H9 (cell line): ENCODE data around the gene SPDYE18. TPM values are rescaled to one million over a fixed set of nuclear protein-coding genes. Genes with fewer than 3 reads are reported as not detected.
"Not testable (repeated sequence)": the region's sequence is repeated elsewhere in the genome, so short reads cannot be mapped to it uniquely, and the experiment has no call there.

Experiments
- DNase-seq: peaks from one replicate; pipeline ENCODE4 v3.0.0-alpha.2; 2017
- H2AFZ ChIP-seq: one replicate; pipeline ENCODE4 v1.6.1; 2013; ENCODE audit warnings: mild to moderate bottlenecking, low read length, control low read depth, moderate library complexity
- H2AK5ac ChIP-seq: 2 replicates; pipeline ENCODE4 v1.6.1; 2013; ENCODE audit warnings: low read length, control low read depth, mixed read lengths; ENCODE audit not compliant: insufficient read length
- H2BK120ac ChIP-seq: one replicate; pipeline ENCODE4 v1.6.1; 2013; ENCODE audit warnings: low read depth, mild to moderate bottlenecking, low read length, control low read depth, inconsistent platforms; ENCODE audit not compliant: poor library complexity, severe bottlenecking
- H2BK12ac ChIP-seq: 2 replicates; pipeline ENCODE4 v1.6.1; 2013; ENCODE audit warnings: low read length, control low read depth, mixed read lengths, low read depth; ENCODE audit not compliant: insufficient read length
- H2BK15ac ChIP-seq: 2 replicates; pipeline ENCODE4 v1.6.1; 2013; ENCODE audit warnings: low read depth, low read length, control low read depth
- H2BK20ac ChIP-seq: one replicate; pipeline ENCODE4 v1.6.1; 2013; ENCODE audit warnings: low read depth, mild to moderate bottlenecking, low read length, control low read depth, inconsistent platforms; ENCODE audit not compliant: poor library complexity, severe bottlenecking
- H2BK5ac ChIP-seq: 2 replicates; pipeline ENCODE4 v1.6.1; 2013; ENCODE audit warnings: low read length, control low read depth, mixed read lengths; ENCODE audit not compliant: insufficient read length
- H3K14ac ChIP-seq: 2 replicates; pipeline ENCODE4 v1.6.1; 2013; ENCODE audit warnings: low read length, control low read depth; ENCODE audit not compliant: insufficient read depth
- H3K18ac ChIP-seq: 2 replicates; pipeline ENCODE4 v1.6.1; 2013; ENCODE audit warnings: low read depth, mild to moderate bottlenecking, mixed read lengths, low read length, control low read depth; ENCODE audit not compliant: insufficient read length
- H3K23ac ChIP-seq: 2 replicates; pipeline ENCODE4 v1.6.1; 2013; ENCODE audit warnings: low read length, control low read depth, mixed read lengths, low read depth; ENCODE audit not compliant: insufficient read length
- H3K23me2 ChIP-seq: 2 replicates; pipeline ENCODE4 v1.6.1; 2013; ENCODE audit warnings: low read depth, mild to moderate bottlenecking, mixed read lengths, low read length, control low read depth; ENCODE audit not compliant: insufficient read length, poor library complexity, severe bottlenecking
- H3K27ac ChIP-seq: 2 replicates; pipeline ENCODE4 v1.5.1; 2013; ENCODE audit warnings: low read length, control low read depth, mixed read lengths, low read depth; ENCODE audit not compliant: insufficient read length
- H3K27me3 ChIP-seq: 2 replicates; pipeline ENCODE4 v1.6.1; 2013; ENCODE audit warnings: low read length, control low read depth, inconsistent platforms; ENCODE audit not compliant: insufficient read depth
- H3K4ac ChIP-seq: 2 replicates; pipeline ENCODE4 v1.6.1; 2013; ENCODE audit warnings: low read depth, mild to moderate bottlenecking, control low read depth, inconsistent platforms, low read length, moderate library complexity
- H3K4me1 ChIP-seq: 2 replicates; pipeline ENCODE4 v1.6.1; 2013; ENCODE audit warnings: low read length, control low read depth, inconsistent platforms; ENCODE audit not compliant: insufficient read depth
- H3K4me2 ChIP-seq: 2 replicates; pipeline ENCODE4 v1.6.1; 2013; ENCODE audit warnings: low read length, control low read depth, mixed read lengths; ENCODE audit not compliant: insufficient read length, insufficient read depth
- H3K56ac ChIP-seq: 2 replicates; pipeline ENCODE4 v1.6.1; 2013; ENCODE audit warnings: low read depth, mild to moderate bottlenecking, mixed read lengths, low read length, control low read depth; ENCODE audit not compliant: insufficient read length
- H3K79me1 ChIP-seq: 2 replicates; pipeline ENCODE4 v1.6.1; 2013; ENCODE audit warnings: low read depth, mild to moderate bottlenecking, moderate library complexity, low read length, control low read depth, inconsistent platforms; ENCODE audit not compliant: insufficient read depth, poor library complexity, severe bottlenecking
- H3K79me2 ChIP-seq: 2 replicates; pipeline ENCODE4 v1.6.1; 2013; ENCODE audit warnings: low read length, control low read depth, inconsistent platforms; ENCODE audit not compliant: insufficient read depth
- H3K9ac ChIP-seq: 2 replicates; pipeline ENCODE4 v1.6.1; 2013; ENCODE audit warnings: low read length, control low read depth, mixed read lengths; ENCODE audit not compliant: insufficient read length; ENCODE audit errors: extremely low read depth
- H3K9me3 ChIP-seq: one replicate; pipeline ENCODE4 v1.6.1; 2013; ENCODE audit warnings: low read depth, low read length, inconsistent platforms; ENCODE audit not compliant: control insufficient read depth
- H3T11ph ChIP-seq: one replicate; pipeline ENCODE4 v1.6.1; 2013; ENCODE audit warnings: mild to moderate bottlenecking, low read length, control low read depth, inconsistent platforms
- H4K20me1 ChIP-seq: one replicate; pipeline ENCODE4 v1.6.1; 2013; ENCODE audit not compliant: control insufficient read depth, insufficient read length, insufficient read depth
- H4K5ac ChIP-seq: 2 replicates; pipeline ENCODE4 v1.6.1; 2013; ENCODE audit warnings: low read depth, mild to moderate bottlenecking, mixed read lengths, low read length, control low read depth; ENCODE audit not compliant: insufficient read length
- H4K8ac ChIP-seq: replicated peaks from 2 replicates; pipeline ENCODE4 v1.6.1; 2013; ENCODE audit warnings: low read length, control low read depth, mixed read lengths, low read depth; ENCODE audit not compliant: insufficient read length
- H4K91ac ChIP-seq: 2 replicates; pipeline ENCODE4 v1.6.1; 2013; ENCODE audit warnings: low read depth, mild to moderate bottlenecking, moderate library complexity, mixed read lengths, low read length, control low read depth; ENCODE audit not compliant: insufficient read length
- H3K27ac Mint-ChIP-seq, 3 experiments: 2 replicates in 2 of 3; 3 replicates in 1 of 3; pipeline ENCODE4 v1.8.0; 2020 to 2021; ENCODE audit warnings: mixed read lengths in 3 of 3, mild to moderate bottlenecking in 1 of 3, moderate library complexity in 1 of 3
- H3K27me3 Mint-ChIP-seq: 2 replicates; pipeline ENCODE4 v1.8.0; 2021; ENCODE audit warnings: low read depth, mild to moderate bottlenecking, moderate library complexity, mixed read lengths
- H3K36me3 Mint-ChIP-seq, 3 experiments: 2 replicates in 2 of 3; 3 replicates in 1 of 3; pipeline ENCODE4 v1.8.0; 2020 to 2021; ENCODE audit warnings: low read depth in 3 of 3, mixed read lengths in 3 of 3; ENCODE audit not compliant: insufficient read depth in 1 of 3
- H3K4me1 Mint-ChIP-seq, 2 experiments: 2 replicates each; pipeline ENCODE4 v1.8.0; 2020; ENCODE audit warnings: mixed read lengths in 2 of 2
- H3K4me3 Mint-ChIP-seq, 2 experiments: 2 replicates in 1 of 2; 3 replicates in 1 of 2; pipeline ENCODE4 v1.8.0; 2020 to 2021; ENCODE audit warnings: mild to moderate bottlenecking in 2 of 2, mixed read lengths in 2 of 2, moderate library complexity in 1 of 2
- H3K9me3 Mint-ChIP-seq, 2 experiments: 2 replicates in 1 of 2; 3 replicates in 1 of 2; pipeline ENCODE4 v1.8.0; 2020; ENCODE audit warnings: mild to moderate bottlenecking in 2 of 2, mixed read lengths in 2 of 2, moderate library complexity in 1 of 2
- WGBS: extraction: QIAGEN DNeasy Blood & Tissue Kit; methylation state at CpG from one replicate; pipeline ENCODE4 v1.1.7; 2013; ENCODE audit warnings: missing lambda C conversion rate, low lambda C conversion rate, mixed read lengths; ENCODE audit not compliant: insufficient read length; ENCODE audit errors: extremely low coverage; 5-methylcytosine and 5-hydroxymethylcytosine counted together
- total RNA-seq: library from RNA; stranded (reverse); gene quantifications from 2 replicates; pipeline ENCODE4 v1.2.1, GENCODE V29; 2021

The SPDYE18 gene
- total RNA-seq, 1 experiment from 2014 or later, result not detected

GRCh38 chr7:77008000-77008399 is 54.4 kb downstream of the SPDYE18 start:
- not testable (repeated sequence) for H3K9me3 ChIP-seq, H3K4me1 Mint-ChIP-seq, H4K5ac ChIP-seq, H2BK120ac ChIP-seq, H2AFZ ChIP-seq, H3K4me1 ChIP-seq, H2BK20ac ChIP-seq, H3K9me3 Mint-ChIP-seq, H3K79me1 ChIP-seq, H4K20me1 ChIP-seq, H4K91ac ChIP-seq, H3K23me2 ChIP-seq, H3K27ac Mint-ChIP-seq, H3K27me3 Mint-ChIP-seq, H3K23ac ChIP-seq, H3K4me3 Mint-ChIP-seq, H3K4me2 ChIP-seq, H3K9ac ChIP-seq, H2BK15ac ChIP-seq, H2BK12ac ChIP-seq, H3K79me2 ChIP-seq, H3K14ac ChIP-seq, H3K4ac ChIP-seq, H3K18ac ChIP-seq, H3T11ph ChIP-seq, H3K27ac ChIP-seq, H3K36me3 Mint-ChIP-seq, H2AK5ac ChIP-seq, H3K27me3 ChIP-seq, H4K8ac ChIP-seq, H3K56ac ChIP-seq, H2BK5ac ChIP-seq
- peak; percentile 30 for DNase-seq
- no CpG with 5 or more reads among the region's 10 CpGs for WGBS

GRCh38 chr7:77006127-77007110 is 55.9 kb downstream of the SPDYE18 start:
- not testable (repeated sequence) for H4K8ac ChIP-seq, H3K4me1 ChIP-seq, H2AK5ac ChIP-seq, H3T11ph ChIP-seq, H3K27me3 Mint-ChIP-seq, H3K9me3 Mint-ChIP-seq, H3K23me2 ChIP-seq, H3K4me1 Mint-ChIP-seq, H3K56ac ChIP-seq, H3K4me3 Mint-ChIP-seq, H2BK120ac ChIP-seq, H3K14ac ChIP-seq, H2BK15ac ChIP-seq, H3K79me2 ChIP-seq, H3K23ac ChIP-seq, H3K4me2 ChIP-seq, H4K5ac ChIP-seq, H2BK12ac ChIP-seq, H3K9me3 ChIP-seq, H3K9ac ChIP-seq, H2AFZ ChIP-seq, H3K36me3 Mint-ChIP-seq, H3K18ac ChIP-seq, H3K27ac Mint-ChIP-seq, H4K91ac ChIP-seq, H3K27ac ChIP-seq, H4K20me1 ChIP-seq, H3K4ac ChIP-seq, H2BK5ac ChIP-seq, H2BK20ac ChIP-seq, H3K27me3 ChIP-seq, H3K79me1 ChIP-seq
- no CpG with 5 or more reads among the region's 22 CpGs for WGBS
- peak; percentile 20 for DNase-seq
